HuH-7 (cell line): ENCODE data around the gene TNFRSF4.
A peak's percentile ranks its signal among the peaks of the same experiment; 100 is the strongest.
"Not testable (repeated sequence)": the region's sequence is repeated elsewhere in the genome, so short reads cannot be mapped to it uniquely, and the experiment has no call there.

Experiments
- DNase-seq: peaks from one replicate; pipeline ENCODE4 v3.0.0; 2011; ENCODE audit warnings: low spot score

Gene TNFRSF4

DNA sequence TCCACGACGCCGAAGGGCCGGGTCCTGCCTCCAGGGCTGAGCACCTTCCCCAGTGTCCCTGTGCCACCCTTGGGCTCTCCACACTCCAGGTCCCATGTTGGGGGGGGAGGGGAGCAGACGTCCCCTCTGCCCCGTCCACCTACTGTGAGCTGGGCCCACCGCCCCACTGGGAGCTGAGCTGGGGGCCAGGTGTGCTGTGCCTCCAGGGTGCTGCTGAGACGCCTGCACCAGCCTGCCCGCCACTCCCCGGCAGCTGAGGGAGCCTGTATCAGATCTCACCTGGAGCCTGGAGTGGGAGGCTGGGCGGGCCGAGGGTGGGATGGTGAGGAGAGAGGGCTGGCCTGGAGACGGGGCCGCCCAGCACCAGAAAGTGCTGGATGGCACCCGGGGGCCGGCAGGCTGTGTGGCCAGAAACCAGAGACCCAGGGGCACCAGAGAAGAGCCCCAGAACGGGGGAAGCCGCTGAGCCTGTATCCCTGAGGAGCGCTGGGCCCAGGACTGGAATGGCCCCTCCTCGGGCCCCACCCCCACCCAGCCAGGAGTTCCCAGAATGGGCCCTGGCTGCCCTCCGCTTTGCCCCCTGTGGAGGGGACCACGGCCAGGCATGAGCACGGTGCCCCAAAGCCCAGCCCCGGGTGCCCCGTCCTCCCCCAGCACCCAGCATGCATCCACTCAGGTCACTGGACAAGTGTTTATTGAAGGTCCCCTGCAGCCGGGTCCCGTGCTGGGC lies 11.0 kb downstream of the TNFRSF4 start:
- DNase-seq: no peak

DNA sequence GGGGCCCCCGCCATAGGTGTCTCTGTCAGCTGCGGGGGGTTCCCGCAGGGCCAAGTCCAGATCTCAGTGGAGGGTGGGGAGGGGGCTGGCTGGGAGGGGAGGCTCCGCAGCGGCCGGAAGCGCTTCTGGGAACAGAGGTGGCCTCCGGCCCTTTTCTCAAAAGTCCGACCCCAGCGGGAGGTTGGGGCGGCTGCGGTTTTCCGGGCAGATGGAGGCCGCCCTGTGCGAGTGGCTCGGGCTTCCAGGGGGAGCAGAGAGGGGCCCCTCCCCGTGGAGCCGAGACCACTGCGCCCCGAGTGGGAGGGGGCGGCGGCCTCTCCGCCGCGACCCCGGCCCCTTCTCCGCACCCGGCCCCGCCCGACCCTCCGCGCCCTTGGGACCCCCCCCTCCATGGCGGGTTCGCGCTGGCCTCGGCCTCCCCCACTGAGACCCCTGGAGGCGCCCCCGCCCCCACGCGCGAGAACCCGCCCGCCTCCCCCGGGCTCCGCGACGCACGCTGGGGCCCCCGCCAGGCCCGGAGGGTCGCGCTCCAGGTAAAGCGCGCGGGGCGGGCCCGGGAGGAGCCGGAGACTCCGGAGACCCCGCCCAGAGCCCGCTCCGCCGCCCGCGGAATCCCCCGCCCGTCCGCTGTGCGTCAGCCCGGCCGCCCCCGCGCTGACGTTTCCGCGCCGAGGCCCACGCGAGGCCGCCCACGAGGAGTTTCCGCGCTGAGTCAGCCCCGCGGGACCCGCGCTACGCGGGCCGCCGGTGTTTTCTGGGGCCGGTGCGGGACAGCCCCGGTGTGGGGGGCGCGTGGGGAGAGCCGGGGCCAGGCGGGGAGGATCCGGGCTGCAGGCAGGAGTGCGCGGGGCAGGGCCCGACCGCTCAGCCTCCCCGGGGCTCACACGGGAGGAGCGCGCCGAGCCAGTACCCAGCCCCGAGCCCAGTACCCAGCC lies 12.8 kb downstream of the TNFRSF4 start:
- peak; percentile 74 for DNase-seq

- DNase-seq: no peak
These were observed 13.7 kb downstream of the TNFRSF4 start for GRCh38 chr1:1199961-1200875.

DNA sequence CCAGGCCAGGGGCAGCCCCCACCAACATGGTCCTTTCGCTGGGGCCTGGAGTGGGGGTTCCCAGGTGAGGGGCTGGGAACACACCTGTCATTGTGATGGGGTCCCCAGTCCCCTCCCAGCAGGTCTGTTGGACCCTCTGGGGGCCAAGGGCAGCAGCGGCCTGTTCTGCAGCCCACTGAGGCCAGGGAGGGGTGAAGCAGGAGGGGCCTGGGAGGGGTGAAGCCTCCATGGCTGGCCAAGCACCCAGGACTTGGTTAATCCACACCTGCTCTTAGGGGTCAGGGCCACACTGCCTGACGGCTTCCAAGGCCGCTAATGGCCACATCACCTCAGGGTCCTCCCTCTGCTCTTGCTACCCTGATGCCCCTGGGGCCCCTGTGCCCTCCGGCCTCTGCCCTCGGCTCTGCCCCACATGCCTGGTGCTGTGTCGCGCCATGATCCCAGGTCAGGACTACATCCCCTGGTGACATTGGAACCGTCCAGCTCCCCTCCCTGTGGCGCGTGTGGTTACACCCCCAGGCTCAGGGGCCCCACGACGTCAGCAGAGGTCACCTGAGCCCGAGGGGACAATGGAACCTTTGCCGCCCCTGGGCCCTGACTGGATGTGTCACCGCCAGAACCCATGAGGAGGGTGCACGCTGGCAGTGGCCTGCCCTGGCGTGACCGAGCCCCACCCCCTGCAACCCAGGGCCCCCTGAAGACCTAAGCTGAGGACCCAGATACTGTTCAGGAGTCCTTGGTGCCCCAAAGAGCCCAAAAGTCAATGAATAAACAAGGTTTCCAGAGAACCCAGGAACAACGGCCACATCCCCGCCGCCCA lies 14.6 kb downstream of the TNFRSF4 start:
- no peak for DNase-seq

GRCh38 chr1:1198423-1199140 lies 15.4 kb downstream of the TNFRSF4 start:
- no peak for DNase-seq

DNA sequence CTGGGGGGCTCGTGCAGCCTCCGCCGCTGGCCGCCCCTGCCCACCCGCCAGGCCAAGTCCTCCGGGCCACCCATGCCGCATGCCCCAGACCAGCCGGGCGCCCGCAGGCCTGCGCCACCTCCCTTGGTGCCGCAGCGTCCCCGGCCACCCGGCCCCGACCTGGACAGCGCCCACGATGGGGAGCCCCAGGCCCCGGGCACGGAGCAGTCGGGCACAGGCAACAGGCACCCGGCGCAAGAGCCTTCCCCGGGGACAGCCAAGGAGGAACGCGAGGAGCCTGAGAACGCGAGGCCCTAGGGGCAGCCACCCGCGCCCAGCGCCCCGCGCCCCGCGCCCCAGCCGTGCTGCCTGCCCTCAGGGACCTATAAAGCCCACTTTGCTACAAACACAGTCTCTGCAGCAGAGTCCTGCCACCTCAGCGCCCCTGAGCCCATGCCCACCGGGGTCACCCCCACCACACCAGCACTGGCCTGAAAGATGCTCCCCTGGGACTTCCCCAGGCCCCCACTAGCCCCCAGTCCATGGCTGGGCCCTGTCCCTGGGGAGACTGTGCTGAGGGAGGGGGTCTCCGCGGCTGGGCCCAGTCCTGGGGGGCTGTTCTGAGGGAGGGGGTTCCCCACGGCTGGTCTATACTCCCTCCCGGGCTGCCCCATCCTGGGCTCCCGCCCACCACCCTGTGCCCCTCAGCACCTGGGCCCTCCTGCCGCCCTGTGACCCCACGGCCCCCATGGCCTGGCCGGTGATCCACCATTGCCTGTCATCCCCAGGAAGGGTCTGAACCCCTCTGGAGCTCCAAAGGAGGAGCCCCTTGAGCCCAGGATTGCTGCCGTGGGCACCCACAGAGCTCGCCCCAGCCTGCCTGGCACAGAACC lies 16.2 kb downstream of the TNFRSF4 start:
- no peak for DNase-seq

- no peak for DNase-seq
These were observed 16.8 kb downstream of the TNFRSF4 start for GRCh38 chr1:1197188-1197500.

DNA sequence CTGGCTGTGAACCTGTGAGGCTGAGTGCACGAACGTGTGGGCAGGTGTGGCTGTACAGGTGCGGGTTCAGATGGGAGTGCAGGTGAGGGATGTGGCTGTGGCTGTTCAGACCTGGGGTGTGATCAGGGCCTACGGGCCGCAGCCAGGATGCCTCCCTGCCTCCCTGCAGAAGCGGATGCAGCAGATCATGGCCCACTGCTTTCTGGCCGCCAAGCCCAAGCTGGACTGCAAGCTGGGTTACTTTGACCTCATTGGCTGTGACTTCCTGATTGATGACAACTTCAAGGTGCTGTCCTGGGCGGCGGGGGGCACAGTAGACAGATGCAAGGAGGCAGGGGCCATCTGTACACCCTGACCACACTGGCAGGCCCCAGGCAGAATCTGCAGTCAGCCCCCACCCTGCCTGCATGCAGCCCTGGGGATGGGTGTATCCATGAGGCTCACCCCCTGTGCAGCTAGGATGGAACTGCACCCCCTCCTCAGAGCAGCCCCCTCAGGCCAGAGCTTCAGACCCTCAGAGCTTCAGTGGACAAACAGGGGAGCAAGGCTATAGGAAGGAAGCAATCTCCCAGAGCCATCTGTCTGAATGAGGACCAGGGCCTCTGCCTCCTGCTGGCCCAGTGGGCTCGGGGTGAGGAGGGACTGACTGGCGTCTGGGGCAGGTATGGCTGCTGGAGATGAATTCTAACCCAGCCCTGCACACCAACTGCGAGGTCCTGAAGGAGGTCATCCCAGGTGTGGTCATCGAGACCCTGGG lies 17.3 kb downstream of the TNFRSF4 start:
- DNase-seq: no peak

- not testable (repeated sequence) for DNase-seq
These were observed 18.2 kb downstream of the TNFRSF4 start for GRCh38 chr1:1195726-1196125.

GRCh38 chr1:1194723-1195122 lies 19.2 kb downstream of the TNFRSF4 start:
- no peak for DNase-seq

DNA sequence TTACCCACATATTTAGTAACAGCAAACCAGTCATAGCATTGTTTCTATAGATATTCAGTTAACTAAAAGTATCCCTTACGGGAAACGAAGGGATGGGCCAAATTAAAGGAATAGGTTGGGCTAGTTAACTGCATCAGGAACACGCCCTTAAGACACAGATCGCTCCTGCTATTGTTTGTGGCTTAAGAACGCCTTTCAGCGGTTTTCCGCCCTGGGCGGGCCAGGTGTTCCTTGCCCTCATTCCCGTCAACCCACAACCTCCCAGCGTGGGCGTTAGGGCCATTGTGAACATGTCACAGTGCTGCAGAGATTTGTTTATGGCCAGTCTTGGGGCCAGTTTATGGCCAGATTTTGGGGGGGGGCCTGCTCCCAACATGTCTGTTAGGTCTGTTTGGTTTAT lies 22.2 kb downstream of the TNFRSF4 start:
- DNase-seq: no peak

DNA sequence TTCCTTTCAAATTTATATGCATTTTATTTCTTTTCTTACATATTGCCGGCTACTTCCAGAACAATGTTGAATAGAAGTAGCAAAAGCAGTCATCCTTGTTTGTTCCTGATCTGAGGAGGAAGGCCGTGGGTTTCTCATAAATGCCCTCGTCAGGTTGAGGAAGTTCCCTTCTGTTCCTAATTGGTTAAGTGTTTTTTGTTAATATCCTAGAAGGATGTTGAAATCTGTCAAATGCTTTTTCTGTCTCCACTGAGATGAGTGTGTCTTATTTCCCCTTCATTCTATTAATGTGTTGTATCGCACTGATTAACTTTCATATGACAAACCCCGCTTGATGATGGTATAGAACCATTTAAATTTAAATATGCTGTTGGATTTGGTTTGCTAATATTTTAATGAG lies 24.8 kb downstream of the TNFRSF4 start:
- no peak for DNase-seq

DNA sequence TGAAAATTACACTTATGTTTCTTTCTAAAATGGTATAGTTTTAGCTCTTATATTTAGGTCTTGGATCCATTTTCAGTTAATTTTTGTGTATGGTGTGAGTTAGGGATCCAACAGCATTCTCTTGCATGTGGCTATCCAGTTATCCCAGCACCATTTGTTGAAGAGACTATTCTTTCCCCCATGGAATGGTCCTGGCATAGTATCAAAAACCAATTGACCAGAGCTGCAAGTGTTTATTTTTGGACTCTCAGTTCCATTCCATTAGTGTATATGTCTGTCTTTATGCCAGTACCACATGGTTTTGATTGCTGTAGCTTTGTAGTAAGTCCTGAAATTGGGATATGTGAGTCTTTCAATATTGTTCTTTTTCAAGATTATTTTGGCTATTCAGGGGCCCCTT lies 26.0 kb downstream of the TNFRSF4 start:
- DNase-seq: no peak

DNA sequence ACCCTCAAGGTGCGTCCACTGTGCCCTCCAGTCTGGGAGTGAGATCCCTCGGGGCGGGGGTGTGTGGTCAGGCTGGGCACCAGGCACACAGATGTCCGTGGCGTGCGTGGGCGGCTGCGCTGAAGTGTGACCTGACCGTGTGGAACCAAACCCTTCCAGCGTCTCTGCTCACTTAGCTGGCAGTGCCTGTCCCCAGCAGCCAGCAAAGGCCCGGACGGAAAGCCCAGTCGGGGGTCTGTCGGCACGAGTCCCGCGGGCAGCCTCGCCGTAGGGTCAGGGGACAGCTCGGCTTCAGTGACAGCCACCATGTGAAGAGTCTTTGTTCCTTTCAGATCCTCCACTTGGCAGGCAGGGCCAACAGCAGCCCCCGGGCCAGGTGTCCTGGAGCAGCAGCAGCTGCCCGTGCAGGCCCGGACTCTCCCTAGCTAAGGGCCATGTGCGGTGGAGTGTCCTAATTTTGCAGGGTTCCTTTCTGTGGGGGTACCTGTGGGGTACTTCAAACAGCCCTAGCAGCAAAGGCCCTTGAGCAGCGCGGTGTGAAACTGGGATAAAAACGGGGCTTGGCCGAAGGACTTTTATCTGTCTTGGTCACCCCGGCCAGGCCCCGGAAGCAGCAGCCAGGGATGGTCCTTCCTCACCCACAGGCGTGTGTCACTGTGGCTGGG lies 28.7 kb downstream of the TNFRSF4 start:
- no peak for DNase-seq

DNA sequence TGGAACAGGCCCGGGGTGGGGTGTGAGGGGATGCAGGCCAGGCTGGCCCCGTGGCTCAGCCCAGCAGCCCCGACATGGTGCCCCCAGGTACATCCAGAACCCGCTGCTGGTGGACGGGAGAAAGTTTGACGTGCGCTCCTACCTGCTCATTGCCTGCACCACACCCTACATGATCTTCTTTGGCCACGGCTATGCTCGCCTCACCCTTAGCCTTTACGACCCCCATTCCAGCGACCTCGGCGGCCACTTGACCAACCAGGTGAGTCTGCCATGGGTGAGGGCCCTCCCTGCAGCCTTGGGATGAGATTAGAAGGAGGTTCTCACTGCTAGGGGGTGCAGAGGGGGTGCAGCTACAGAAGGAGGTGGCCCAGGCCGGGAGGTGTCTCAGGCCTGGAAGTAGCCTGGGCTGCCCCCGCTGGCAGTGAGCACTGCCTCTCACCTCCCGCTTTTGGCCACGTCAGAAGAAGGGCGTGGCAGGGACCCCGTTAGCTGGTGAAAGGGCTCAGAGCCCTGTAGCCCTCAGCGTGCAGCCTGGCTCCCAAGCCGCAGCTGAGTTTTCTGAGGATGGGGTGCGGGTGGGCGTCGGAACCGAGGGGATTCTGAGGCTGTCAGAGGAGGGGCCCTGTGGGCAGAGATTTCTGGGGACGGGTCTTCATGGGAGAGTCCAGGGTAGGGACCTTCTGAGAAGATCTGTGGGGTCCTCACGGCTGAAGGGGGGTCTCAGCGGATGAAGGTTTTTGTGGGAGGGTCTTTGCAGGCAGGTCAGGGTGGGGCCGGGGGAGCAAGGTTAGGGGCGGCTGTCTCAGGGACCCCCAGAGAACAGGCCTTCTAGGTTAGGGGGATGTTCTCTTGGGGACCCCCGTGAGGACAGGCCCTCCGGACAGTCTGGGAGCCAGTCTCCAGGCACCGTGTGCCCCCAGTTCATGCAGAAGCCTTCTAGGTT lies 29.8 kb downstream of the TNFRSF4 start:
- no peak for DNase-seq

DNA sequence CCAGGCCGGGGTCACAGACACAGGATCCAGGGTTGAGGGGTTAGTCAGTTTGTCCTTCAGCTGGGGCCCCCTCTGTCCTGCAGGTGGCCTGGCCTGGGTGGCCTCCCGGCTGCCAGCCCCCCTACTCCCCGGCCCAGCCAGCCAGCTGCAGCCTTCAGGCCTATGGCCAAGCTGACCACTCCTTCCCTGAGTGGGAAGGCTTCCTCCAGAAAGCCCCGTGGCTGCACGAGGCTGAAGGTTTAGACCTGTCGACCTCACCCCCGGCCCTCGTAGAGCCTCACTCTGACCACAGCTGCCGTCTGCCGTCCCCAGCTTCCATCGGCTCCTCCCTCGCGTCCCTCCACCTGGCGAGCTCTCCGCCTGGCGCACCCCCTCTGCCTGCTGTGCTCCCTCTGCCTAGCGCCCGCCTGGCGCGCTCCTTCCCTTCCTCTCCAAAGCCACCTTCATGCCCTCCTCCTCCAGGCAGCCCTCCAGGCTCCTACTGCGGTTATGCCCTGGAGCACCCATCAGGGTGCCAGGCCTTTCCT lies 30.7 kb downstream of the TNFRSF4 start:
- no peak for DNase-seq
